Mesenteric fat pad (tissue), 1 donor: ENCODE data around the gene MCF2L. TPM values are rescaled to one million over a fixed set of nuclear protein-coding genes. Genes with fewer than 3 reads are reported as not detected.
A peak's percentile ranks its signal among the peaks of the same experiment; 100 is the strongest.

ENCODE experiments used
- DNase-seq: peaks from one replicate; pipeline ENCODE4 v3.0.0-alpha.2; 2020; ENCODE audit warnings: low spot score
- total RNA-seq: library from RNA; stranded (reverse); fragmentation: NEBNext Ultra II Directional; extraction: Animal tissue kit (Norgen Biotek cat#: 25700); gene quantifications from one replicate; pipeline ENCODE4 v1.2.1, GENCODE V29; 2021
- donor health status: DM: yes; HTN: yes; CAD: no.

MCF2L gene
- total RNA-seq, 1 donor from 2014 or later: 97.6 TPM

GRCh38 chr13:112947796-112948195, 21.2 kb upstream of the MCF2L start:
- peak; percentile 71 for DNase-seq

DNA sequence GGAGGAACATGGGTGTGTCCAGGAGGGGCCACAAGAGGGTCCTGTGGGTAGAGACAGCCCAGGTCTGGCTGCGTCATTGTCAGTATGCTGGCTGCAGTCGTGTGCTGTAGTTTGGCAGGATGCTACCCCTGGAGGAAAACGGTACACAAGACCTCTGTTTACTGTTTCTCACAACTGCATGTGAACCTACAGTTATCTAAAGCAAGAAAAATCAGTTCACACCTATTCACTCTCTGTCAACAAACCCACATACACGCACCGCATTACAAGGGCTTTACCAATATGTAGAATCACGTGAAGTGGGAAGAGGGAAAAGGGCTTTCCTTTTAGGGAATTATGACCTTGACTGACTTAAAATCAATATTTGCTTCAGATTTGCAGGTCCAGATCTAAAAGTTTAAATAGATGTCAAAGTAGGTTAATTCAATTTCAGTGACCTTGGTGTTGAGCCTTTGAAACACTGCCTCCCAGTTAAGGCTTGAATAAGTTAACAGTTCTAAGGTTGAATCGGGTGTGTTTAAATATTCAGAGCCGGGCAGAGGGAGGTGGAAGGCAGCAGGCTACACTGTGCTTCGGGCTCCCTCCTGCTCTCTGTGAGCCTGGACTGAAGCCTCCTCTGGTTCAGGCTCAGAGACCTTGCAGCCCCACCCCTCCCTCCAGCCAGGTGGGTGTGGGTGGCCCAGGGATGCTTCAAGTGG, 17.2 kb upstream of the MCF2L start:
- no peak for DNase-seq

DNA sequence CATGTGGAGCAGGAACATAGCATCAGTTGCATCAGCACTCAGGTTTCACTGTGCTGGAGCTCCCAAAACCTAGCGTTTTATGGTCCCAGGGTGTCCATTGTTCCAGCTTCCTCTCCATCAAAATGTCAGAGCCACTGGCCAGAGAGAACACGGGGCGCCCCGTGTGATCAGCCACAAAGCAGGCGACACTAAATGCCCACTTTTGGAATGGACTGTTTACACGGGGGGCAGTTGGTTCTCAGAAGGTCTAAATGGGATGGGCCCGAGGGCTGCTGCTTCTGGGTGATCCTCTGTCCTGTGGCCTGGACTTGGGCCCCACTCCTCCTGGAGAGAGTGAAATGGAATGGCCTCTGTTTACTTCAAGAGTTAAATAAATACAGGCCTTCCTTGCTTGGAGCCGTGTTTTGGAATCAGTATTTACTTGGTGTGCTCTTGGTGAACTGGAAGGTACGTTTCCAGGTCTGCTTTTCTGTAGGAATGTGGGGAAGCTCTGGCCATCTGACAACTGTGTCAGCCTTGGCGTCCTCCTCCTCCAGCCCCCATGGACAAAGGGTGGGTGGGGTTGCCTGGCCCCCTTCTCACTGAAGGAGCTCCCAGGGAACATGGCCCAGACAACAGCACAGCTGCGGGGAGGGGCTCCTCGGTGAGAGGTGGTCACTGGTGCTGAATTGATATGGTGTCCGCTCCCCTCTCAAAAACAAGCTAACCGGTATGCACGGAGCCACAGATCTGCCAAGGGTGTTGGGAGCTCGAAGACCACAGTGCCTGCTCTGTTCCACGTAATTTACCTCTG, 16.1 kb upstream of the MCF2L start:
- peak; percentile 59 for DNase-seq

GRCh38 chr13:112953591-112954487, 15.2 kb upstream of the MCF2L start:
- no peak for DNase-seq

GRCh38 chr13:112954488-112955270, 14.3 kb upstream of the MCF2L start:
- peak; percentile 60 for DNase-seq

GRCh38 chr13:112955271-112955937, 13.6 kb upstream of the MCF2L start:
- DNase-seq: no peak

DNA sequence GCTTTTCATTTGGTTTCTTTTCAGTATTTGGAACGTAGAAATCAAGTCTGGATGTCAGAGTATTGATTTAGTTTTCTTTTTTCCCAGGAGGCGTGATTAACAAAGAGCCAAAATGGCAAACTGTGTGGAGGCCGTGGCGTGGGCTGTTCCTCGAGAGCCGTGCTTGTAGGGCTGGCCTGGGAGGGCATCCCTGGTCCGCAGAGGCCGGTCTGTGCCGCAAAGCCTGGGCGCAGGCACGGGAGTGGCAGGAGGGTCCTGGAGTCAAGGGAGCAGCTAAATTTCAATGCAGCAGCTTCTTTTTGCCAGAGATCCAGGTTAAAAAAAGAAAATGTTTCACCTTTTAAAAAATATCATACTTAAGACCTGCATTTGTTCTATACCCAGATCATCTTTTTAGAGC, 13.1 kb upstream of the MCF2L start:
- DNase-seq: no peak

- DNase-seq: peak; percentile 51
Observed at GRCh38 chr13:112956571-112957294, 12.3 kb upstream of the MCF2L start.

DNA sequence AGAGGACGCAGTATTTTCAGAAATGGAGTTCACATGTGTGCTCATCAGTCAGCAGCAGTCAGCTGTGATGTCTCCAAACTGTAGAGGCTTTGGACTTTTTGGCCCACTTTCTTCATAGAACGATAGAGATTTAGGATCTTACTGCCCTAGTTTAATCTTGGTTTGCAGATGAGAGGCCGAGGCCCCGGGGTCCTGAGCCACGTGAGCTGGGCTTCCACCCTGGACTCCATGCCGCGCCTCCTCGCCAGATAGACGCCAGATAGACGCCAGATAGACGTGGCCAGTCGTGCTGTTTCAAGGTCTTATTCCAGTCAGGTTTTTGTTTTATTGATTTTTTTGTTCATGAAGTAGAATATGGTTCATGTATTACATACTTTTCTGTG, 11.7 kb upstream of the MCF2L start:
- peak; percentile 69 for DNase-seq

DNA sequence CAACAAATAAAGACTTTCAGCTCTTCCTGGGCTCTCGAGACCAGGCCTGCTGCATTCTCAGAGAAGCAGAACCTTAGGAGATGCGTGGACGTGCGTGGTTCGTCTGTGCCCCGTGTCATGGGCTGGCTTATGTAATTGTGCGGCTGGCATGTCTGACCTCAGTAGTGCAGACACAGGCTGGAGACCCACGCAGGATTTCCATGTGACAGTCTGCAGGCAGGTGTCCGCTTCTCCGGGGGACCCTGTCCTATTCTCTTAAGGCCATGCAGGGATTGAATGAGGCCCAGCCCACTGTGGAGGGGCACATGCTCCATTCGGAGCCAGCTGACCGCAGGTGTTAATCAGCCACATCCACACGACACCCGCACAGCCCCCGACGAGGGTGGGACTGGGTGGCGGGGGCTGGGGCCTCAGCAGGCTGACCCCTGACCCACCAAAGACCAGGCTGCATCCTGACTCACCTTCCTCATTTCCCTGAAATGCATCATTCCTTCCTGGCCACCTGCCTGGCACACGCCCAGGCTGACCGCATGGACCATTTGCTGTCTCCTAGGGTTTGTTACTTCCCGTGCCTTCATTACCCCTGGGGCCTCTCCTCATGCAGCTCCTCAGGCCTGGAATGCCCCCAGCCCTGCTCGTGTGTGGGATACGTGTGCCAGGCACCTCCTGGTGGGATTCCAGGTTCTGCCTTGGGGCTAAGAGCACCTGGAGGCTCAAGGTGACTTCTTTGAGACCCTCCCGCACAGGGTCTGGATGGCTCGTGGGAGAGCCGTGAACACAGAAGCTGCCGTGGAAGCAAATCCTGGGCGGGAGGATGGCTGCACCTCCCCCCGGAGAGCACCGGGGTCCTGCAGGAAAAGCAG, 10.7 kb upstream of the MCF2L start:
- DNase-seq: peak; percentile 73

- no peak for DNase-seq
Observed at GRCh38 chr13:112959206-112959605, 9.8 kb upstream of the MCF2L start.

DNA sequence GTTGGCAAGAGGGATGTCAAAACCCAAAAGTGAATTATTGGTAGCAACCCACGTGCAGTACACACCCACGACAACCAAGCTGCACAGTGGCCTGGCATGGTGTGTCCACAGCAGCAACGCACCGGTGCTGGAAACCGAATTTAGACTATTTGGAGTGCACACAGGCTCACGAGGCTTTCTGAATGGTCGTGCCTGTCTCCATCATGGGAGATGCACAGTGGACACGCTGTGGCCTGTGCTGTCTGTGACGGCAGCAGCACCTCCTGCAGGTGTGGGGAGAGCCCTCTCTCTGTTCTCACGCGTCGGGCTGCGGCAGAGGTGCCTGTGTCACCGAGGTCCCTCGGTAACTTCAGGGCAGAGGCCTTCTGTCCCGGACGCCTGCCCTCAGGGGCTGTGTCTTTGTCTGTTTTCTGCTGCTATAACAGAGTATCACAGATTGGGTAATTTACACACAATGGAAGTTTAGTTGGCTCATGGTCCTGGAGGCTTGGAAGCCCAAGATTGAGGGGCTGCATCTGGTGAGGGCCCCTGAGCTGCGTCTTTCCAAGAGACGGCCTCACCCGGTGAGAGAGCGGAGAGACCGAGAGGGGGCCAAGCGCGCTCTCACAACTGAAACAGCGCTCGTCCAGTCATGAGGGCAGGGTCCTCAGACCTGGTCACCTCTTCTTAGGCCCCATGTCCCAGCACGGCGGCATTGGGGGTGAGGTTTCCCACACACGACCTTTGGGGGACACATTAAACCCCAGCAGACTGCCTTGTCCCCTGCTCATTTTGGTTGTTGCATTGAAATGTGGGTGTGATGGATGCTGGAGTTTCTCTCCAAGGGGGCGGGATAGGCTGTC, 9.1 kb upstream of the MCF2L start:
- peak; percentile 81 for DNase-seq

GRCh38 chr13:112960706-112961105, 8.3 kb upstream of the MCF2L start:
- DNase-seq: no peak

DNA sequence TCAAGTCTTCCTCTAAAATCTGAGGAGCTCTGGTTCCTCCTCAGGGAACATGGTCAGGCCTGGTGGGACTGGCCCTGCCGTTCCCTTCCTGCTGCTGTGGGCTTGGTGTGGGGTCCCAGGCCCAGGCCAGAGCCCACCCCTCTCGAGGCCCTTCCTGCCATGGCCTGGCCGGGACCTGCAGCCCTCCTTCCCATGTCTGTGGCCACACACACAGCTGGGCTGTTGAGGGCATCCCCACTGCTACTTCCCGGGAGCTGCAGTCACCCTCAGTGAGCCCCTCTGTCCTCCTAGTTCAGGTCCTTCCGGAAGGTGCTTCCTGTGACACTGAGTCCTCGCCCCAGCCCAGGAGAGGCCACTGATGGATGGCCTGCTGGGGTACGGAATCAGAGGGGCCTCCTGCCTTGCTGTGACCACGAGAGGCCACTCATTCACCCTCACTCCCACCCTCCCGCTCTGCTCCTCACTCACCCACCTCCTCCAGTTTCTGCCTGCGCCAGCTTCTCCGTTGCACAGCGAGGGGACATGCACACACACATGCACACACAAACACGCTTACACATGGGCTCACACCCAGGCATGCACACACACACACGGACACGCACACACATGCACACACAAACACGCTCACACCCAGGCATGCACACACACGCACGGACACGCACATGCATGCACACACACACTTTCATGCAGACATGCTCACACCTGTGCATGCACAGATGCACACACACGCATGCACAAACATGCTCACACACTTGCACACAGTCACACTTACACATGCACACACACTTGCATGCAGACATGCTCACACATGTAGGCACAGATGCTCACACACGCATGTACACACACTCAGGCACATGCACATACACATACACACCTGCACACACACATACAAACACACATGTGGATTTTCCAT, 7.3 kb upstream of the MCF2L start:
- peak; percentile 55 for DNase-seq

DNA sequence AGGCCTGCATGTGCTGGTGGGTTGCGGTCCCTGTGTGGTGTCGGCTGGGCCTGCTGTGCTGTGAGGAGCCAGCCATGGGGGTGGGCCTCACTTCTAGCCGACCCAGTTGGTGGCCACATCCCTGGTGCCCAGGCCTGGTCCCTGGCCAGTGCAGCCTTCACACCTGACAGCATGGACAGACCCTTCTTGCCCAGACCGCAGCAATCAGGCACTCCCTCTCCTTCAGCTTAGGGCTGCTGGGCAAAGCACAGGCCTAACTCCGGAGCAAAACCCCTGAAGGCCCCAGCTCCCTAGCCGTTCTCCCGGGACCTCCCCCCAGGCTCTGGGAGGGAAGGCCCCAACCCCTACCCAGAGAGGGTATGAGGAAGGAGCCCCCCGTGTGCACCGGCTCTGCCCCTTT, 6.6 kb upstream of the MCF2L start:
- no peak for DNase-seq

DNA sequence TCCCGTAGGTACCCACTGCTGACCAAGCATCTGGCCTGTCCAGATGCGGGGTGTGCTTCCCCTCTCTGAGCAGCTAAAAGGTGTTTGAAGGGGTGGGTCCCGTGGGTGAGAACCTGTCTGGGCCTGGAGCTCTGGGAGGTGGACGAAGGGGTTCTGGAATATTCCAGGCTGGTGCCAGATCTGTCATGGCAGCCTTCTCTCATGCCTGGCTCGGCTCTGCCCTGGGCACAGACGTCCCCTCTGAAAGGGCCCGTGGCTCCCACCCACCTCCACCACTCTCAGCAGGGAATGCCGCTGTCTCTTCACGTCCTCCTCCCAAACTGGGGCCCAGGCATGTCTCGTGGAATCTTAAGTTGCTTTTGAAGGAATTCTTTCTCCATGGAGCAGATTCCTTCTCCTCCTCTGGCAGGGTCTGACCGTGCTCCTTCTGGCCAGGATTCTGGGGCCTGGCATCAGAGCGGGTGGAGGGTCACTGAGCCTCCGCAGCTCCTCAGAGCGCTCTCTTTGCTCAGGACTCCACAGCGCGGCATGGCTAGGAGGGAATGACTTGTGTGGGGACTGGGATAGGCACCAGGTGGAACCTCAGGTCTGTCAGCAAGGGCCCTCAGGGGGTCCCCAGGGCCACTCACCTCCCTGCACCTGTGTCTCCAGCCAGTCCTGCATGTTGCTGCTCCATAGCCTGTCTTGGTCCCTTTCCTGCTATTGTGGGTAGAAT, 5.9 kb upstream of the MCF2L start:
- DNase-seq: no peak
